Psoas muscle (tissue), 8 donors: ENCODE results near the gene DAND5. TPM values are rescaled to one million over a fixed set of nuclear protein-coding genes. Genes with fewer than 3 reads are reported as not detected.

ENCODE experiments used
- ATAC-seq, 4 donors: fragments of 200-7000 bp; cut with Tn5 transposase; one replicate each; pipeline ENCODE4 v1.9.1; 2020; ENCODE audit warnings: moderate library complexity in 3 of 4, mild to moderate bottlenecking in 2 of 4
- DNase-seq, 2 donors: peaks; one replicate each; pipeline ENCODE4 v3.0.0-alpha.2; 2020
- H3K27ac ChIP-seq: fragments of 200-600 bp; one replicate; pipeline ENCODE4 v1.8.0; 2022
- H3K27me3 ChIP-seq, 3 donors: fragments of 200-600 bp in 1 of 3; one replicate each; pipeline versions ENCODE4 v1.6.1 to v1.8.0; 2013 to 2022; ENCODE audit warnings: low read length in 2 of 3, mild to moderate bottlenecking in 2 of 3, moderate library complexity in 1 of 3; ENCODE audit not compliant: insufficient read depth in 3 of 3
- H3K36me3 ChIP-seq, 2 donors: fragments of 200-600 bp in 1 of 2; one replicate each; pipeline versions ENCODE4 v1.6.1 to v1.8.0; 2013 to 2022; ENCODE audit warnings: low read depth in 1 of 2, mild to moderate bottlenecking in 1 of 2, moderate library complexity in 1 of 2; ENCODE audit not compliant: insufficient read depth in 1 of 2
- H3K4me1 ChIP-seq: fragments of 200-600 bp; one replicate; pipeline ENCODE4 v1.8.0; 2022
- H3K4me3 ChIP-seq: fragments of 200-600 bp; one replicate; pipeline ENCODE4 v1.8.0; 2022; ENCODE audit warnings: mild to moderate bottlenecking
- H3K9me3 ChIP-seq: fragments of 200-600 bp; one replicate; pipeline ENCODE4 v1.8.0; 2022
- CTCF ChIP-seq: fragments of 200-600 bp; IDR thresholded peaks from one replicate; pipeline ENCODE4 v1.8.0; 2022; ENCODE audit warnings: antibody characterized with exemption
- WGBS, 3 donors: extraction: QIAGEN DNeasy Blood & Tissue Kit; methylation state at CpG; one replicate each; pipeline versions ENCODE4 v1.1.6 to v1.1.7; 2013; 5-methylcytosine and 5-hydroxymethylcytosine counted together
- intact Hi-C, 2 donors: fragments of 100-400 bp; cut with DNase I; formaldehyde crosslinking; loops; one replicate each; pipeline versions ENCODE4 v1.11.0 to v1.14.2; 2022
- polyA plus RNA-seq, 3 donors: library from polyadenylated mRNA; stranded (reverse); fragments of 200-250 nt; gene quantifications; one replicate each; pipeline ENCODE4 v1.2.3, GENCODE V29; 2013
- total RNA-seq, 4 donors: library from RNA; stranded (reverse); fragmentation: NEBNext Ultra II Directional in 2 of 4; extraction: Animal tissue kit (Norgen Biotek cat#: 25700) in 2 of 4; gene quantifications; one replicate each; pipeline versions ENCODE4 v1.2.1 to v1.2.4, GENCODE V29; 2021 to 2023
- donor health status: healthy with polysubstance abuse.
- donor health status: DM: no; HTN: no; CAD: no; lungs with moderate emphysema.
- donor health status: Bipolar disorder and iron deficiency.
- donor health status: healthy.
- donor health status: DM: yes; HTN: yes; CAD: no.
- donor health status: DM: no; HTN: no; CAD: no.
- donor health status: DM: no; HTN: no; CAD: no.
- donor health status: DM: yes; HTN: yes; CAD: no.

The DAND5 gene
- total and polyA plus RNA-seq, 7 donors: 0.26 TPM; not detected in 6

- no peaks in the 10 kb centered on the region for H3K27me3 ChIP-seq
- no peaks in the 10 kb centered on the region for H3K36me3 ChIP-seq
- H3K4me1 ChIP-seq: peaks cover 16% of the 10 kb centered on the region
- no peak for TF ChIP-seq CTCF
- H3K9me3 ChIP-seq: no peaks in the 10 kb centered on the region
- peak; percentile 84 to 92 for DNase-seq
- peak overlapping the region; percentile 83 for H3K27ac ChIP-seq
- ATAC-seq: peak; percentile 90 to 95 (median 91)
- H3K4me3 ChIP-seq: peak overlapping the region; percentile 18
- intact Hi-C loops: loop anchor here (2.0 kb wide), 3 partner anchors 48 to 78 kb away; no protein-coding TSS in a partner anchor
- WGBS, 3 donors: 15 to 20% (median 20%) methylated on average over 16 of the region's 16 CpGs
Observed at GRCh38 chr19:12985049-12985776, 15.8 kb downstream of the DAND5 start.

- WGBS, 3 donors: 93 to 97% (median 94%) methylated on average over 12 of the region's 12 CpGs
- intact Hi-C loops: no loop called here
Observed at GRCh38 chr19:12986726-12987125, 17.4 kb downstream of the DAND5 start.

GRCh38 chr19:12987190-12987589 is 17.8 kb downstream of the DAND5 start:
- DNase-seq (no peak), ATAC-seq (no peak)
- Histone ChIP-seq H3K4me1 (peaks cover 16% of the 10 kb centered on the region), H3K36me3 (no peaks in the 10 kb centered on the region), H3K9me3 (no peaks in the 10 kb centered on the region), H3K27ac (no peak overlapping the region), H3K27me3 (no peaks in the 10 kb centered on the region), H3K4me3 (no peak overlapping the region)
- TF ChIP-seq CTCF: no peak
- WGBS, 3 donors: 83 to 84% (median 84%) methylated on average over 3 of the region's 3 CpGs
- intact Hi-C loops: no loop called here

More at GRCh38 chr19:12986726-12987125, 17.4 kb downstream of the DAND5 start:
- no peak overlapping the region for H3K4me3 ChIP-seq
- no peak for DNase-seq
- no peaks in the 10 kb centered on the region for H3K36me3 ChIP-seq
- ATAC-seq: no peak
- H3K27me3 ChIP-seq: no peaks in the 10 kb centered on the region
- no peaks in the 10 kb centered on the region for H3K9me3 ChIP-seq
- no peak overlapping the region for H3K27ac ChIP-seq
- H3K4me1 ChIP-seq: peaks cover 16% of the 10 kb centered on the region
- TF ChIP-seq CTCF: no peak

- no peak overlapping the region for H3K27ac ChIP-seq
- H3K4me1 ChIP-seq: peaks cover 16% of the 10 kb centered on the region
- ATAC-seq: no peak
- intact Hi-C loops: no loop called here
- no peaks in the 10 kb centered on the region for H3K9me3 ChIP-seq
- H3K27me3 ChIP-seq: no peaks in the 10 kb centered on the region
- 77 to 91% (median 81%) methylated on average over 9 to 10 of the region's 10 CpGs for WGBS, 3 donors
- TF ChIP-seq CTCF: no peak
- H3K36me3 ChIP-seq: no peaks in the 10 kb centered on the region
- DNase-seq: no peak
- no peak overlapping the region for H3K4me3 ChIP-seq
Observed at GRCh38 chr19:12987781-12988180, 18.4 kb downstream of the DAND5 start.
